IPS-18a (cell line): ENCODE results near the gene CDH12.
"Not testable (repeated sequence)": the region's sequence is repeated elsewhere in the genome, so short reads cannot be mapped to it uniquely, and the experiment has no call there.

Source experiments
- H3K27ac ChIP-seq: one replicate; pipeline ENCODE4 v1.5.1; 2013; ENCODE audit warnings: low read length
- H3K27me3 ChIP-seq: one replicate; pipeline ENCODE4 v1.6.1; 2013; ENCODE audit warnings: mild to moderate bottlenecking, low read length; ENCODE audit not compliant: control insufficient read depth, insufficient read depth
- H3K36me3 ChIP-seq: one replicate; pipeline ENCODE4 v1.6.1; 2013; ENCODE audit warnings: low read depth, low read length; ENCODE audit not compliant: control insufficient read depth
- H3K4me1 ChIP-seq: one replicate; pipeline ENCODE4 v1.6.1; 2013; ENCODE audit warnings: low read depth, low read length; ENCODE audit not compliant: control insufficient read depth
- H3K4me3 ChIP-seq: one replicate; pipeline ENCODE4 v1.5.1; 2013; ENCODE audit warnings: low read length
- H3K9ac ChIP-seq: one replicate; pipeline ENCODE4 v1.6.1; 2013; ENCODE audit warnings: mild to moderate bottlenecking, low read length, moderate library complexity
- H3K9me3 ChIP-seq: one replicate; pipeline ENCODE4 v1.6.1; 2013; ENCODE audit warnings: low read depth, low read length; ENCODE audit not compliant: control insufficient read depth

The CDH12 gene

GRCh38 chr5:22056601-22057000 is 796.5 kb downstream of the CDH12 start:
- Histone ChIP-seq H3K9ac (no peak overlapping the region), H3K4me3 (no peak overlapping the region), H3K27me3 (no peaks in the 10 kb centered on the region), H3K27ac (no peak overlapping the region), H3K9me3 (no peaks in the 10 kb centered on the region), H3K36me3 (no peaks in the 10 kb centered on the region), H3K4me1 (peaks cover 4% of the 10 kb centered on the region)

GRCh38 chr5:22053195-22053594 is 799.9 kb downstream of the CDH12 start:
- Histone ChIP-seq H3K4me1 (peaks cover 4% of the 10 kb centered on the region), H3K9me3 (no peaks in the 10 kb centered on the region), H3K36me3 (no peaks in the 10 kb centered on the region), H3K4me3 (no peak overlapping the region), H3K9ac (no peak overlapping the region), H3K27me3 (no peaks in the 10 kb centered on the region), H3K27ac (no peak overlapping the region)

- no peak overlapping the region for H3K27ac ChIP-seq
- no peaks in the 10 kb centered on the region for H3K9me3 ChIP-seq
- H3K36me3 ChIP-seq, result no peaks in the 10 kb centered on the region
- no peak overlapping the region for H3K4me3 ChIP-seq
- peaks cover 6% of the 10 kb centered on the region for H3K4me1 ChIP-seq
- H3K27me3 ChIP-seq, result no peaks in the 10 kb centered on the region
- no peak overlapping the region for H3K9ac ChIP-seq
Observed at GRCh38 chr5:22051881-22052280, 801.3 kb downstream of the CDH12 start.

GRCh38 chr5:22050931-22051330 is 802.2 kb downstream of the CDH12 start:
- no peak overlapping the region for H3K9ac ChIP-seq
- no peaks in the 10 kb centered on the region for H3K9me3 ChIP-seq
- no peaks in the 10 kb centered on the region for H3K27me3 ChIP-seq
- no peaks in the 10 kb centered on the region for H3K36me3 ChIP-seq
- peaks cover 8% of the 10 kb centered on the region for H3K4me1 ChIP-seq
- H3K4me3 ChIP-seq, result no peak overlapping the region
- no peak overlapping the region for H3K27ac ChIP-seq

GRCh38 chr5:22044229-22044628 is 808.9 kb downstream of the CDH12 start:
- H3K27me3 ChIP-seq, result no peaks in the 10 kb centered on the region
- no peak overlapping the region for H3K4me3 ChIP-seq
- H3K4me1 ChIP-seq, result peaks cover 14% of the 10 kb centered on the region
- no peaks in the 10 kb centered on the region for H3K36me3 ChIP-seq
- no peaks in the 10 kb centered on the region for H3K9me3 ChIP-seq
- H3K27ac ChIP-seq, result no peak overlapping the region
- no peak overlapping the region for H3K9ac ChIP-seq

- H3K27me3 ChIP-seq, result no peaks in the 10 kb centered on the region
- H3K9me3 ChIP-seq, result no peaks in the 10 kb centered on the region
- H3K36me3 ChIP-seq, result no peaks in the 10 kb centered on the region
- H3K4me3 ChIP-seq, result no peak overlapping the region
- H3K4me1 ChIP-seq, result no peaks in the 10 kb centered on the region
- H3K9ac ChIP-seq, result no peak overlapping the region
- H3K27ac ChIP-seq, result no peak overlapping the region
Observed at GRCh38 chr5:22036061-22036460, 817.1 kb downstream of the CDH12 start.

GRCh38 chr5:22033066-22033465 is 820.1 kb downstream of the CDH12 start:
- H3K27ac ChIP-seq, result no peak overlapping the region
- no peaks in the 10 kb centered on the region for H3K27me3 ChIP-seq
- H3K4me3 ChIP-seq, result no peak overlapping the region

GRCh38 chr5:22023784-22024183 is 829.4 kb downstream of the CDH12 start:
- no peak overlapping the region for H3K9ac ChIP-seq
- H3K9me3 ChIP-seq, result no peaks in the 10 kb centered on the region
- H3K36me3 ChIP-seq, result no peaks in the 10 kb centered on the region
- no peaks in the 10 kb centered on the region for H3K4me1 ChIP-seq
- H3K27ac ChIP-seq, result no peak overlapping the region
- H3K27me3 ChIP-seq, result no peaks in the 10 kb centered on the region
- no peak overlapping the region for H3K4me3 ChIP-seq

More at GRCh38 chr5:22033066-22033465, 820.1 kb downstream of the CDH12 start:
- Histone ChIP-seq H3K9me3 (no peaks in the 10 kb centered on the region), H3K36me3 (no peaks in the 10 kb centered on the region), H3K4me1 (no peaks in the 10 kb centered on the region), H3K9ac (no peak overlapping the region)

- not testable (repeated sequence) for H3K9me3 ChIP-seq, H3K36me3 ChIP-seq, H3K4me1 ChIP-seq, H3K9ac ChIP-seq, H3K27me3 ChIP-seq, H3K27ac ChIP-seq, H3K4me3 ChIP-seq
Observed at GRCh38 chr5:22012893-22013292, 840.3 kb downstream of the CDH12 start.

GRCh38 chr5:22010808-22011207 is 842.3 kb downstream of the CDH12 start:
- H3K27ac ChIP-seq, H3K4me3 ChIP-seq, H3K9ac ChIP-seq, H3K4me1 ChIP-seq, H3K36me3 ChIP-seq, H3K9me3 ChIP-seq, H3K27me3 ChIP-seq: not testable (repeated sequence)

GRCh38 chr5:22001097-22001496 is 852.0 kb downstream of the CDH12 start:
- not testable (repeated sequence) for H3K4me3 ChIP-seq, H3K9ac ChIP-seq, H3K27ac ChIP-seq, H3K27me3 ChIP-seq, H3K4me1 ChIP-seq, H3K9me3 ChIP-seq, H3K36me3 ChIP-seq

- not testable (repeated sequence) for H3K36me3 ChIP-seq, H3K27me3 ChIP-seq, H3K9ac ChIP-seq, H3K4me1 ChIP-seq, H3K9me3 ChIP-seq, H3K4me3 ChIP-seq, H3K27ac ChIP-seq
Observed at GRCh38 chr5:21985799-21986198, 867.3 kb downstream of the CDH12 start.
